Measurements from ENCODE around the gene WDR73.

WDR73 gene

DNA sequence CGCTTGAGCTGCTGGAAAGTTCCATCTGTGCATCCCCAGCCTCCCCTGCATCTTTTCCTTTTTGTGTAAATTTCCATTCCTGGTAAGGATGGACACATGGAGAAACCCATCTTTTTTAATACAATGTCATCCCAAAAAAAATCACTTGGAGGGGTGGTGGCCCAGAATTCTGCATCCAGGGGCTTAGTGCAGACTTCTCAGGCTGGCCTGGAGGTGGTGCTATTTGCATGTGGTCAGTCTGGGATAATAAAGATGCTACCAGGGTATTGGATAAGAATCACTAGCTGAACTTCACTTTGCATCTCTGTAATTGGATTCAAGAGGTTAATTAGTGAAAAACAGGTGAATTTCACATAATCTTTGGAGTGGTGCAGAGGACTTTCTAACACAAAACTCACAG is 55.1 kb downstream of the WDR73 start:
- no peak overlapping the region for H3K4me3 ChIP-seq (ENCODE audit: low read depth, low read length)
- TF ChIP-seq, protein P1, sequence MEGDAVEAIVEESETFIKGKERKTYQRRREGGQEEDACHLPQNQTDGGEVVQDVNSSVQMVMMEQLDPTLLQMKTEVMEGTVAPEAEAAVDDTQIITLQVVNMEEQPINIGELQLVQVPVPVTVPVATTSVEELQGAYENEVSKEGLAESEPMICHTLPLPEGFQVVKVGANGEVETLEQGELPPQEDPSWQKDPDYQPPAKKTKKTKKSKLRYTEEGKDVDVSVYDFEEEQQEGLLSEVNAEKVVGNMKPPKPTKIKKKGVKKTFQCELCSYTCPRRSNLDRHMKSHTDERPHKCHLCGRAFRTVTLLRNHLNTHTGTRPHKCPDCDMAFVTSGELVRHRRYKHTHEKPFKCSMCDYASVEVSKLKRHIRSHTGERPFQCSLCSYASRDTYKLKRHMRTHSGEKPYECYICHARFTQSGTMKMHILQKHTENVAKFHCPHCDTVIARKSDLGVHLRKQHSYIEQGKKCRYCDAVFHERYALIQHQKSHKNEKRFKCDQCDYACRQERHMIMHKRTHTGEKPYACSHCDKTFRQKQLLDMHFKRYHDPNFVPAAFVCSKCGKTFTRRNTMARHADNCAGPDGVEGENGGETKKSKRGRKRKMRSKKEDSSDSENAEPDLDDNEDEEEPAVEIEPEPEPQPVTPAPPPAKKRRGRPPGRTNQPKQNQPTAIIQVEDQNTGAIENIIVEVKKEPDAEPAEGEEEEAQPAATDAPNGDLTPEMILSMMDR (IDR thresholded peaks at IDR 0.05; ENCODE audit: borderline replicate concordance, insufficient read depth, low read depth, low read length), result peak; percentile 36; the same call in 1 of the 2 replicates

DNA sequence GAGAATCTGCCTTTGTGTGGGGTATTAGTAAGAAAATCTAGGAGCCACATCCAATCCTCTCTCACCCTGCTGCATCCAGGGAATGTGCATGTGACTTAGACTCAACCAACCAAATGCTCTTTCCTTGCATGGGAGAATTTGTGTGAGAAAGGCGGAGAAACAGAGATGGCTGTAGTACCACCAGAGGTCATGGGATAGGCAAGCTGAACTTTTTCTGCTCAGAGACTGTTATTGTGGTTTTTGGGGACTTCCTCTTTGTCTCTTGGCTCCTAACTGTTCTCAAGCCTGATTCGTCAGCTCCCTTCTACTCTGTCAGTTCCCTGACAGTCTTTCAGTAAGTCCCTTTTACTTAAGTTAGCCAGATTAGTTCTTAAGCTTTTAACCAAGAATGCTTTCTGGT is 55.8 kb downstream of the WDR73 start:
- H3K4me3 ChIP-seq (ENCODE audit: low read depth, low read length), result no peak overlapping the region
- TF ChIP-seq, protein P1 (IDR thresholded peaks at IDR 0.05; ENCODE audit: borderline replicate concordance, insufficient read depth, low read depth, low read length), result no peak

DNA sequence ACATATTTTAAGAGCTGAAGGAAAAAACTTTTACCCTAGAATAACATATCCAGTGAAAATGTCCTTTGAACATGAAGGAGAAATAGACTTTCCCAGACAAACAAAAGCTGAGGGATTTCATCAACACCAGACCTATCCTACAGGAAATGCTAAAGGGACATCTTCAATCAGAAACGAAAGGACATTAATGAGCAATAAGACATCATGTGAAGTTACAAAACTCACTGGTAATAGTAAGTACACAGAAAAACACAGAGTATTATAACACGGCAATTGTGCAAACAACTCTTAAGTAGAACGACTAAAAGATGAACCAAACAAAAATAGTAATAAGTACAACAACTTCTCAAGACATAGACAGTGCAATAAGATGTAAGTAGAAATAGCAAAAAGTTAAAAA is 56.8 kb downstream of the WDR73 start:
- H3K4me3 ChIP-seq (ENCODE audit: low read depth, low read length), result no peak overlapping the region

DNA sequence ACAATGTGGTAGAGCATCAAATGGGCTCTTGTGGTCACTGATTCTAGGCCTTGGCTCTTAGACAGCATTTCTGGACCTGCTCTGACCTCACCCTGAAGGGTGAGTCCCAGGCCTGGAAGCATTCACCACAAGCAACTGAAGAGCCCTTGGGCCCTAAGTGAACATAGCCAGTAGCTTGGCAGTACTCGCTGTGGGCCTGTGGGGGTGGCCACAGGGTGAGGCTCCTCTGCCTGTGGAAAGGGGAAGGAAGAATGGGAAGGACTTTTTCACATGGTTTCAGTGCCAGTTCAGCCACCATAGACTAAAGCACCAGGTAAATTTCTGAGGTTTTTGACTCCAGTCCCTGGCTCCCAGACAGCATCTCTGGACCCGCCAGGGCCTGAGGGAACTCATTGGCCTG is 58.4 kb downstream of the WDR73 start:
- TF ChIP-seq, protein P1 (IDR thresholded peaks at IDR 0.05; ENCODE audit: borderline replicate concordance, insufficient read depth, low read depth, low read length), result no peak
- no peak overlapping the region for H3K4me3 ChIP-seq (ENCODE audit: low read depth, low read length)

More for the DNA sequence above, 56.8 kb downstream of the WDR73 start:
- TF ChIP-seq, protein P1 (IDR thresholded peaks at IDR 0.05; ENCODE audit: borderline replicate concordance, insufficient read depth, low read depth, low read length), result no peak

DNA sequence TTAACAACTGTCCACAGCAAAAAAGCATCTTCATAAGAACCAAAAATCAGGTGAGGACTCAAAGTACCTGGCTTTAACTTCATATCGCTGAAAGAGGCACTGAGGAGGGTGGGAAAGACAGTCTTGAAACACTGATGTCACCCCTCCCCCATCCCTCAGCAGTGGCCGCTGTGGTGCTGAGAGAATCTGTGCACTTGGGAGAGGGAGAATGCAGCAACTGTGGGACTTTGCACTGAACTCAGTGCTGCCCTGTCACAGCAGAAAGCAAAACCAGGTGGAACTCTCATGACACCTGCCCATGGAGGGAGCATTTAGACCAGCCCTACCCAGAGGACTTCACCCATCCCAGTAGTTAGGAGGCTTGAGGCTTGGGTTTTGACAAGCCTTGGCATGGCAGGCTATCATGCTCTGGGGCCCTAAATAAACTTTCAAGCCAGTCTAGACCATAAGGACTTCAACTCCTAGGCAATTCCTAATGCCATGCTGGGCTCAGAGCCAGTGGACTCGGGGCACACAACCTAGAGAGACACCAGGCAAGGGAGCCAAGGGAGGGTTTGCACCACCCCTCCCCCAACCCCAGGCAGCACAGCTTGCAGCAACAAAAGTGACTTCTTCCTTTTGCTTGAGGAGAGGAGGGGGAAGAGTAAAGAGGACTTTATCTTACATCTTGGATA is 59.3 kb downstream of the WDR73 start:
- TF ChIP-seq, protein P1 (IDR thresholded peaks at IDR 0.05; ENCODE audit: borderline replicate concordance, insufficient read depth, low read depth, low read length), result no peak
- no peak overlapping the region for H3K4me3 ChIP-seq (ENCODE audit: low read depth, low read length)

DNA sequence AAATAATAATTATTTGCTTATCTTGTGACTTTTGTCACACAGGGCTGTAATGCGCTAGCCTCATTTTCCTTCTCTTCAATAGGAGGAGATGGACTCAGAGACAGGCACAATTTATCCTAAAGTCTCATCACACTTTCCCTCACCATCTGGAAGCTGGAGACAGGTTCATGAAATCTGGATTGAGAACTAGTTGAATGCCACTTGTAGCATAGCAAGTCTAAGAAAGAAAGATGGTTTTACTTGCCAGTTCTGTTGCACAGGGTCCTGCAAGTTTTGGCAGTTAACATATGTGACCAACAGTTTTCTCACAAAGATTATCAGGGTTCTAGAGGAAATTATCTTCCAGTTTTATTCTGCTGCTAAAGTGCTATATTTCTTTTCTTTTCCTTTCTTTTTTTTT is 62.3 kb downstream of the WDR73 start:
- no peak overlapping the region for H3K4me3 ChIP-seq (ENCODE audit: low read depth, low read length)
- TF ChIP-seq, protein P1 (IDR thresholded peaks at IDR 0.05; ENCODE audit: borderline replicate concordance, insufficient read depth, low read depth, low read length), result no peak

DNA sequence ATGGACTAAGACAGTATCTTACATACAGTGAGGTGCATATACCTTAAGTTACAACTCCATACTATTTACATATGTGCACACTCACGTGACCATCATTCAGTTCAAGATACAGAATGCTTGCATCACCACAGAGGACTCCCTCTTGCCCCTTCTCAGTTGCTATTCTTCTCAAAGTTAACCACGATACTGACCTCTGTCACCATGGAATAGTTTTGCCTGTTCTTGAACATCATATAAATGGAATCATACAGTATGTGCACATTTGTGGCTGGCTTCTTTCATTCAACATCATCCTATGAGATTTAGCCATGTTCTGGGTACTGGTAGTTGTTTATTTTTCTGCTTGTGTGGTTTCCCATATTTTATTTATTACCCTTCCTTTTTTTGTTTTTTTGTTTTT is 63.7 kb downstream of the WDR73 start:
- TF ChIP-seq, protein P1 (IDR thresholded peaks at IDR 0.05; ENCODE audit: borderline replicate concordance, insufficient read depth, low read depth, low read length), result no peak
- no peak overlapping the region for H3K4me3 ChIP-seq (ENCODE audit: low read depth, low read length)

All from GM12875 (cell line).